Neutrophil (primary cell): ENCODE data around the gene MPHOSPH10.
"Not testable (repeated sequence)": the region's sequence is repeated elsewhere in the genome, so short reads cannot be mapped to it uniquely, and the experiment has no call there.

Experiments used
- H3K27ac ChIP-seq: fragments of 200-600 bp; sonication (generic); 2 replicates; pipeline ENCODE4 v1.5.1; 2016; ENCODE audit warnings: mild to moderate bottlenecking, moderate library complexity
- H3K27me3 ChIP-seq: fragments of 200-600 bp; sonication (generic); 2 replicates; pipeline ENCODE4 v1.6.0; 2016; ENCODE audit warnings: mild to moderate bottlenecking
- H3K36me3 ChIP-seq: fragments of 200-600 bp; sonication (generic); 2 replicates; pipeline ENCODE4 v1.5.1; 2017
- H3K4me1 ChIP-seq, 2 experiments: fragments of 200-600 bp in 1 of 2; sonication (generic) in 1 of 2; 1 replicate in 1 of 2; 2 replicates in 1 of 2; pipeline versions ENCODE4 v1.5.1 to v1.6.1; 2013 to 2016; ENCODE audit warnings: low read depth in 1 of 2, low read length in 1 of 2, mild to moderate bottlenecking in 1 of 2, moderate library complexity in 1 of 2; ENCODE audit not compliant: control insufficient read depth in 1 of 2, insufficient read depth in 1 of 2
- H3K4me3 ChIP-seq, 2 experiments: fragments of 200-600 bp in 1 of 2; sonication (generic) in 1 of 2; 1 replicate in 1 of 2; 2 replicates in 1 of 2; pipeline ENCODE4 v1.5.1; 2013 to 2016; ENCODE audit warnings: low read depth in 1 of 2, low read length in 1 of 2, mild to moderate bottlenecking in 1 of 2, moderate library complexity in 1 of 2
- H3K9me3 ChIP-seq: fragments of 200-600 bp; sonication (generic); 2 replicates; pipeline ENCODE4 v1.5.1; 2016
- TF ChIP-seq, protein P1 (sequence below): fragments of 200-600 bp; sonication (generic); IDR thresholded peaks from 2 replicates; pipeline ENCODE4 v1.5.1; 2016; ENCODE audit warnings: antibody characterized with exemption

The MPHOSPH10 gene

DNA sequence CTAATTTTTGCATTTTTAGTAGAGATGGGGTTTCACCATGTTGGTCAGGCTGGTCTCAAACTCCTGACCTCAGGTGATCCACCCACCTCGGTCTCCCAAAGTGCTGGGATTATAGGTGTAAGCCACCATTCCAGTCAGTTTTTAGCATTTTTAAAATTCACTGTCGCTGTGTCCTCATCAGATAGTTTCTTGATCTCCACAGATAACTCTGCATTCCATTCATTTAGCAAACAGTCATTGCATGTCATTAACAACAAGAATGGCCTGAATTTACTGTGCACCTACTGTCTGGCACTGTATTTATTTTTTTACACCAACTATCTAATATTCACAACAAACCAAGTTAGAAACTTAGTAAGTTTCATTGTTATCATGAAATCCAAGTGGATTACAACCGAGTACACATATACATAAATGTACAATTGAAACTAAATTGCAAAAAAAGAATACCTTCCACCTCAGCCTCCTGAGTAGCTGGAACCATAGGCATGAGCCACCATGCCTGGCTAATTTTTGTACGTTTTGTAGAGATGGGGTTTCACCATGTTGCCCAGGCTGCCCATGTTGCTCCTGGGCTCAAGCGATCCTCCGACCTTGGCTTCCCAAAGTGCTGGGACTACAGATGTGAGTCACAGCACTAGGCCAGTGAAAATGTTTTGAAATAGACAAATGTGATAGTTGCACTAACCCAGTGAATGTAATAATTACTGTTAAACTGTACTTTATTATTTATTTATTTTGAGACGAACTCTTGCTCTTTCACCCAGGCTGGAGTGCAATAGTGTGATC is 4.7 kb upstream of the MPHOSPH10 start:
- Histone ChIP-seq H3K9me3 (no peaks in the 10 kb centered on the region), H3K36me3 (peaks cover 17% of the 10 kb centered on the region), H3K27ac (no peak overlapping the region), H3K4me3 (no peak overlapping the region), H3K4me1 (peaks cover 15 to 16% of the 10 kb centered on the region in 2 experiments), H3K27me3 (no peaks in the 10 kb centered on the region)
- TF ChIP-seq, protein P1, sequence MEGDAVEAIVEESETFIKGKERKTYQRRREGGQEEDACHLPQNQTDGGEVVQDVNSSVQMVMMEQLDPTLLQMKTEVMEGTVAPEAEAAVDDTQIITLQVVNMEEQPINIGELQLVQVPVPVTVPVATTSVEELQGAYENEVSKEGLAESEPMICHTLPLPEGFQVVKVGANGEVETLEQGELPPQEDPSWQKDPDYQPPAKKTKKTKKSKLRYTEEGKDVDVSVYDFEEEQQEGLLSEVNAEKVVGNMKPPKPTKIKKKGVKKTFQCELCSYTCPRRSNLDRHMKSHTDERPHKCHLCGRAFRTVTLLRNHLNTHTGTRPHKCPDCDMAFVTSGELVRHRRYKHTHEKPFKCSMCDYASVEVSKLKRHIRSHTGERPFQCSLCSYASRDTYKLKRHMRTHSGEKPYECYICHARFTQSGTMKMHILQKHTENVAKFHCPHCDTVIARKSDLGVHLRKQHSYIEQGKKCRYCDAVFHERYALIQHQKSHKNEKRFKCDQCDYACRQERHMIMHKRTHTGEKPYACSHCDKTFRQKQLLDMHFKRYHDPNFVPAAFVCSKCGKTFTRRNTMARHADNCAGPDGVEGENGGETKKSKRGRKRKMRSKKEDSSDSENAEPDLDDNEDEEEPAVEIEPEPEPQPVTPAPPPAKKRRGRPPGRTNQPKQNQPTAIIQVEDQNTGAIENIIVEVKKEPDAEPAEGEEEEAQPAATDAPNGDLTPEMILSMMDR: no peak

DNA sequence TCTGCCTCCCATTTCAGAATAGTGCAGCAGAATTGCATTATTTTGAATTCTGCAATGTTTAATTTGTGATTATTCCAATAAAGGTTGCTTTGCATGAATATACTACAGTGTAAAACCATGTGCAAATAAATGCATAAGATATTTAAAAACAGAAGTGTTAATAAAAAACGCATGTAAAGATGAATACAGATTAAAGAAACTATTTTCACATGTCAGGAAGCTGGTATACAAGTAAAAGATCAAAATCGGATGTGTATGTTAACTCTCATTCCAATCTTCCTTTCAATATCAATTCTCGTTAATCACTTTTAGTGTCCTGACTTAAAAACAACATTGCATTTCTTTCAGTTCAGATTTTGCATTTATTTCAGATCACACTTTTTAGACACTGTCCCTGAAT is 3.5 kb upstream of the MPHOSPH10 start:
- Histone ChIP-seq H3K36me3 (peaks cover 12% of the 10 kb centered on the region), H3K4me3 (no peak overlapping the region), H3K27ac (no peak overlapping the region), H3K4me1 (peaks cover 23 to 24% of the 10 kb centered on the region in 2 experiments), H3K9me3 (no peaks in the 10 kb centered on the region), H3K27me3 (no peaks in the 10 kb centered on the region)
- TF ChIP-seq, protein P1: no peak

DNA sequence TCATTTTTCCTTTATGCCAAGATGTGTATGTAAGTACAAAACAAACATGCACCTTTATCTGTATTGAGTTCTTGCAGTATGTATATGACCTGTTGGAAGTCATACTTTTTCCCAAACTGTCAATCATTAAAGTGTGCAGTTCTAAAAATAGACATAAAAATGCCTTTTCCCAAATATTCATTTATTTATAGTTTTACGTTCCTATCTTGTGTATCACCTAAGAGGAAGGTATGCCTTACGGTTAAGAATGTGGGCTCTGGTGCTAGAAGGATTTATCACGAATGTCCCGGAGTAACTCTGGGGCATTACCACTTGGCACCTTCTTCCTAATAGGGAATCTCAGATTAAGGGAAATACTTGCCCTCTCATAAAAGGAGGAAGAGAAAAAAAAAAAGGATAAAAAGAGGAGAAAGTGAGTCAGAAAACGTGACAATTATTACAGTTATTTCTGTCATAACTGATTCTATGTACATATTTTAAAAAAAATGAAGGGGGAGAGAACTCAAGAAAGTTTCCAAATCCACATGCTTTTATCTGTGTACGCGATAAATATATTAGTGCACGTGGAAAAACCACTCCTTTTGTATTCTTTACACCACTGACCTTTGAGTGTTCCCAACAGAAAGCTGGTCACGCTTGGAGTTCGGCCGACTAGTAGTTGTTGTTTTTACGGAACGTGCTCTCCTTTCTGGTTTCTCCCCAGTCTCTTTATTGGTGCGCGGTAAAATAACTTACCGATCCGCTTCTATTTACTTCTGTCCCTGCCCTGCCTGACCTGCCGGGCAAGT is 1.1 kb upstream of the MPHOSPH10 start:
- Histone ChIP-seq H3K9me3 (no peaks in the 10 kb centered on the region), H3K4me3 (peak overlapping the region; percentile 89 to 96), H3K36me3 (no peaks in the 10 kb centered on the region), H3K27ac (peak overlapping the region; percentile 95), H3K27me3 (no peaks in the 10 kb centered on the region), H3K4me1 (peaks cover 23 to 24% of the 10 kb centered on the region in 2 experiments)
- TF ChIP-seq, protein P1: no peak

DNA sequence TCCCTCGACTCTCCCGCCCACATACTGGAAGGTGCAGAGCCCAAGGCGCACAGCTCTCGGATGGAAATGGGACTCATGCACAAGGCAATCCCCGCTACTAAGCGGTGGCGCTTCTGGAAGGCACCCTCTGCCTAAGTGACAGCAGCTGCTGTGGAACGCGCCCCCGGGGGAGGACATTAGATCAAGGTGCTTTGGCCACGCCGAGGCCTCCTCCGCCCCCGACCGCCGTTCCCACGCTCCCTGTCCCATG is 607 bp upstream of the MPHOSPH10 start:
- TF ChIP-seq, protein P1: no peak
- peak overlapping the region; percentile 89 to 96 for H3K4me3 ChIP-seq
- H3K27me3 ChIP-seq: no peaks in the 10 kb centered on the region
- peaks cover 2% of the 10 kb centered on the region for H3K36me3 ChIP-seq
- no peaks in the 10 kb centered on the region for H3K9me3 ChIP-seq
- peaks cover 23 to 24% of the 10 kb centered on the region in 2 experiments for H3K4me1 ChIP-seq
- H3K27ac ChIP-seq: peak overlapping the region; percentile 95

DNA sequence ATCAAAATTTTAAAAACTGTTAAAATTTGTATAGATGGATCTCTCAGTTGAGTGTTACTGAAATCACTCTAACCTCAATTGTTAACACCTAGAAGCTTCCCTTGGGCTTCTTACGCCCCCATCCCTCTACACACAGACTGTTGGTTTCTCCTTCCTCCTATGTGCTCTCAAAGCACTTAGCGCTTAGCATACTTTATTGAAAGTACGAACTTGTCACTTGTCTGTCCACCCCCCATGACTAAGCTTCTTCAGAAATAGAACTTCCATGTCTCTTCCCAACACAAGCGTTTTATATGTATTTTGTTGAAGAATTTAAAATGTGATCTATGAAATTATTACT is 441 bp downstream of the MPHOSPH10 start:
- H3K9me3 ChIP-seq: no peaks in the 10 kb centered on the region
- TF ChIP-seq, protein P1: no peak
- H3K4me1 ChIP-seq: peaks cover 23 to 24% of the 10 kb centered on the region in 2 experiments
- H3K36me3 ChIP-seq: peaks cover 10% of the 10 kb centered on the region
- H3K27me3 ChIP-seq: no peaks in the 10 kb centered on the region
- H3K4me3 ChIP-seq: peak overlapping the region; percentile 89 to 96
- H3K27ac ChIP-seq: peak overlapping the region; percentile 95

DNA sequence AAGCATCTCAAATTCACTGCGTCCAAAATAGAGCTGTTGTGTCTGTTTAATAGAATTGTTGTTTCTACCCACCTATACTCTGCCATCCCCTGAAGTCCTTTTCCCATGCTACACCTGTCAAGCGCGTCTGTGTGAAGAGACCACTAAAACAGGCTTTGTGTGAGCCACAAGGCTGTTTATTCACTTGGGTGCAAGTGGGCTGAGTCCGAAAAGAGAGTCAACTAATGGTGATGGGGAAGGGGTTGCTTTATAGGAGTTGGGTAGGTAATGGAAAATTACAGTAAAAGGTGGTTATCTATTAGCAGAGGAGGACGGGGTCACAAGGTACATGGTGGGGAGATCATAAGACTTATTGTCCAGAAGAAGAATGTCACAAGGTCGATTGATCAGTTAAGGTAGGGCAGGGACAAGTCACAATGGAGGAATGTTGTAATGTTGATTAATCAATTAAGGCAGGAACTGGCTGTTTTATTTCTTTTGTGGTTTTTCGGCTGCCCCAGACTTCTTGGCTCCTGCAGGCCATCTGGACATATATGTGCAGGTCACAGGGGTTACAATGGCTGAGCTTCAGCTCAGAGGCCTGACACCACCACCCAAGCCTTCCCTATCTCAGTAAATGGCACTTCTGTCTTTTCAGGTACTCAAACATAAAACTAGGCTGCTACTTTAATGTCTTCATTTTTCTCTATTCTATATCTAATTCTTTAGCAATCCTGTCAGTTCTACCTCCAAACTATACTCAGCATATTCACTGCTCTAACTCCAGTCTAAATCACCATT is 1.1 kb downstream of the MPHOSPH10 start:
- H3K27me3 ChIP-seq, H3K9me3 ChIP-seq: not testable (repeated sequence)
- H3K4me3 ChIP-seq: peak overlapping the region in 1 of 2 experiments; percentile 89
- peaks cover 23 to 24% of the 10 kb centered on the region in 2 experiments for H3K4me1 ChIP-seq
- peaks cover 14% of the 10 kb centered on the region for H3K36me3 ChIP-seq
- H3K27ac ChIP-seq: peak overlapping the region; percentile 95
